CD14-positive monocyte (primary cell): ENCODE results near the gene CDH23. TPM values are rescaled to one million over a fixed set of nuclear protein-coding genes. Genes with fewer than 3 reads are reported as not detected.

Source experiments
- DNase-seq, 3 donors: peaks; one replicate each; pipeline ENCODE4 v3.0.0-alpha.2; 2011 to 2022
- H2AFZ ChIP-seq: 2 replicates; pipeline ENCODE4 v1.6.0; 2012; ENCODE audit warnings: mild to moderate bottlenecking, low read depth, low read length, inconsistent platforms; ENCODE audit not compliant: insufficient read depth, poor library complexity, severe bottlenecking
- H3K27ac ChIP-seq, 2 donors: 1 replicate in 1 of 2; 2 replicates in 1 of 2; pipeline ENCODE4 v1.5.1; 2012 to 2013; ENCODE audit warnings: low read length in 2 of 2, control low read depth in 1 of 2, inconsistent platforms in 1 of 2, low read depth in 1 of 2, mild to moderate bottlenecking in 1 of 2
- H3K27me3 ChIP-seq, 2 donors: one replicate each; pipeline versions ENCODE4 v1.6.0 to v1.6.1; 2011 to 2013; ENCODE audit warnings: low read length in 2 of 2; ENCODE audit not compliant: control insufficient read depth in 2 of 2, insufficient read depth in 2 of 2
- H3K36me3 ChIP-seq, 2 donors: replicated peaks in 1 of 2; 1 replicate in 1 of 2; 2 replicates in 1 of 2; pipeline versions ENCODE4 v1.5.1 to v1.6.1; 2012 to 2013; ENCODE audit warnings: low read length in 2 of 2, control low read depth in 1 of 2, inconsistent platforms in 1 of 2, mild to moderate bottlenecking in 1 of 2; ENCODE audit not compliant: insufficient read depth in 2 of 2, control insufficient read depth in 1 of 2
- H3K4me1 ChIP-seq, 2 donors: 1 replicate in 1 of 2; 2 replicates in 1 of 2; pipeline versions ENCODE4 v1.5.1 to v1.6.1; 2012 to 2013; ENCODE audit warnings: low read length in 2 of 2, control low read depth in 1 of 2, inconsistent platforms in 1 of 2, mild to moderate bottlenecking in 1 of 2, moderate library complexity in 1 of 2; ENCODE audit not compliant: insufficient read depth in 2 of 2, control insufficient read depth in 1 of 2
- H3K4me2 ChIP-seq: replicated peaks from 2 replicates; pipeline ENCODE3; 2012; ENCODE audit warnings: low read length, moderate library complexity, mild to moderate bottlenecking; ENCODE audit not compliant: poor library complexity, severe bottlenecking; ENCODE audit errors: extremely low read depth
- H3K4me3 ChIP-seq, 3 experiments: fragments of 200-600 bp in 1 of 3; sonication (generic) in 1 of 3; replicated peaks in 1 of 3; 1 replicate in 2 of 3; 2 replicates in 1 of 3; pipeline ENCODE4 v1.5.1; 2011 to 2013; ENCODE audit warnings: low read length in 3 of 3, mild to moderate bottlenecking in 3 of 3, control low read depth in 2 of 3, low read depth in 2 of 3, inconsistent platforms in 1 of 3, moderate library complexity in 1 of 3
- H3K79me2 ChIP-seq: 2 replicates; pipeline ENCODE4 v1.6.0; 2012; ENCODE audit warnings: mild to moderate bottlenecking, control low read depth, inconsistent platforms, low read length, moderate library complexity; ENCODE audit not compliant: insufficient read depth
- H3K9ac ChIP-seq: 2 replicates; pipeline ENCODE4 v1.6.0; 2017; ENCODE audit warnings: low read length, mild to moderate bottlenecking; ENCODE audit not compliant: insufficient read depth, poor library complexity, severe bottlenecking
- H3K9me3 ChIP-seq, 2 donors: replicated peaks in 1 of 2; 1 replicate in 1 of 2; 2 replicates in 1 of 2; pipeline versions ENCODE4 v1.5.1 to v1.6.1; 2012 to 2013; ENCODE audit warnings: low read length in 2 of 2, control low read depth in 1 of 2; ENCODE audit not compliant: control insufficient read depth in 1 of 2, insufficient read depth in 1 of 2
- H4K20me1 ChIP-seq: 2 replicates; pipeline ENCODE4 v1.6.0; 2012; ENCODE audit warnings: mild to moderate bottlenecking, low read length, control low read depth, moderate library complexity; ENCODE audit not compliant: insufficient read depth
- H3K27ac Mint-ChIP-seq, 7 donors: one replicate each; pipeline ENCODE4 v1.8.0; 2020; ENCODE audit warnings: mild to moderate bottlenecking in 7 of 7, mixed read lengths in 7 of 7, moderate library complexity in 6 of 7, inconsistent platforms in 2 of 7
- H3K27me3 Mint-ChIP-seq, 3 donors: one replicate each; pipeline ENCODE4 v1.8.0; 2021 to 2022; ENCODE audit warnings: low read depth in 3 of 3, mild to moderate bottlenecking in 3 of 3, mixed read lengths in 3 of 3, moderate library complexity in 3 of 3, inconsistent platforms in 1 of 3
- H3K36me3 Mint-ChIP-seq, 2 donors: one replicate each; pipeline ENCODE4 v1.8.0; 2020; ENCODE audit warnings: mixed read lengths in 2 of 2, inconsistent platforms in 1 of 2, mild to moderate bottlenecking in 1 of 2
- H3K4me1 Mint-ChIP-seq: one replicate; pipeline ENCODE4 v1.8.0; 2020; ENCODE audit warnings: mild to moderate bottlenecking, mixed read lengths
- H3K4me3 Mint-ChIP-seq, 2 donors: one replicate each; pipeline ENCODE4 v1.8.0; 2020; ENCODE audit warnings: mild to moderate bottlenecking in 2 of 2, mixed read lengths in 2 of 2, moderate library complexity in 1 of 2
- H3K9me3 Mint-ChIP-seq, 7 donors: one replicate each; pipeline ENCODE4 v1.8.0; 2020 to 2022; ENCODE audit warnings: mixed read lengths in 7 of 7, mild to moderate bottlenecking in 6 of 7, moderate library complexity in 6 of 7, inconsistent platforms in 2 of 7
- CTCF ChIP-seq: fragments of 200-600 bp; IDR thresholded peaks from one replicate; pipeline ENCODE4 v1.8.0; 2022; ENCODE audit warnings: antibody characterized with exemption, mild to moderate bottlenecking
- WGBS: methylation state at CpG from one replicate; pipeline ENCODE4 v1.1.5; 2013; ENCODE audit warnings: missing lambda C conversion rate; ENCODE audit not compliant: insufficient coverage; 5-methylcytosine and 5-hydroxymethylcytosine counted together
- intact Hi-C, 2 donors: fragments of 100-400 bp; cut with micrococcal nuclease; formaldehyde crosslinking; loops; one replicate each; pipeline versions ENCODE4 v1.15.0 to v1.15.1; 2023
- polyA plus RNA-seq, 3 donors: library from polyadenylated mRNA; depleted of rRNA in 1 of 3; unstranded in 2 of 3; stranded (reverse) in 1 of 3; fragments of 300-500 nt in 2 of 3; fragments of >200 nt in 1 of 3; fragmentation: Illumina TruSeq in 2 of 3; gene quantifications; 1 replicate in 2 of 3; 2 replicates in 1 of 3; pipeline ENCODE4 v1.2.3, GENCODE V29; 2012 to 2021

Gene CDH23
- polyA plus RNA-seq, 3 donors: 8.2 to 36.2 (median 10.5) TPM

GRCh38 chr10:71458387-71458786, 61.7 kb downstream of the CDH23 start:
- Mint-ChIP-seq H3K4me3 (no peak overlapping the region), H3K27me3 (peaks cover under 1 to 5% (median 3%) of the 10 kb centered on the region in 3 donors), H3K27ac (no peak overlapping the region), H3K36me3 (no peaks in the 10 kb centered on the region), H3K4me1 (peaks cover 3% of the 10 kb centered on the region), H3K9me3 (no peaks in the 10 kb centered on the region)
- H3K27me3 ChIP-seq: no peaks in the 10 kb centered on the region
- H3K79me2 ChIP-seq: no peaks in the 10 kb centered on the region
- DNase-seq: no peak
- no peak overlapping the region for H3K4me2 ChIP-seq
- H3K36me3 ChIP-seq: no peaks in the 10 kb centered on the region
- no peak for TF ChIP-seq CTCF
- no peak overlapping the region for H3K9ac ChIP-seq
- no peaks in the 10 kb centered on the region for H3K9me3 ChIP-seq
- intact Hi-C loops: no loop called here
- no peak overlapping the region for H2AFZ ChIP-seq
- no peaks in the 10 kb centered on the region for H4K20me1 ChIP-seq
- H3K4me3 ChIP-seq: no peak overlapping the region
- H3K27ac ChIP-seq: no peak overlapping the region
- 100% methylated on average over 1 of the region's 2 CpGs for WGBS
- no peaks in the 10 kb centered on the region for H3K4me1 ChIP-seq

- Histone ChIP-seq H3K27me3 (no peaks in the 10 kb centered on the region), H3K36me3 (no peaks in the 10 kb centered on the region), H3K4me3 (no peak overlapping the region), H3K4me1 (no peaks in the 10 kb centered on the region), H3K27ac (no peak overlapping the region), H3K9me3 (no peaks in the 10 kb centered on the region), H4K20me1 (no peaks in the 10 kb centered on the region), H3K9ac (no peak overlapping the region), H3K4me2 (no peak overlapping the region), H3K79me2 (no peaks in the 10 kb centered on the region), H2AFZ (no peak overlapping the region)
- Mint-ChIP-seq H3K4me3 (no peak overlapping the region), H3K27me3 (peaks cover 0 to 5% (median 3%) of the 10 kb centered on the region in 3 donors), H3K9me3 (no peaks in the 10 kb centered on the region), H3K36me3 (no peaks in the 10 kb centered on the region), H3K27ac (no peak overlapping the region), H3K4me1 (peaks cover 3% of the 10 kb centered on the region)
- WGBS: 94% methylated on average over 2 of the region's 5 CpGs
- intact Hi-C loops: no loop called here
- no peak for DNase-seq
- no peak for TF ChIP-seq CTCF
These were observed 62.8 kb downstream of the CDH23 start for GRCh38 chr10:71459513-71459912.
